CD4-positive, alpha-beta T cell (primary cell): ENCODE data around the gene UNKL. TPM values are rescaled to one million over a fixed set of nuclear protein-coding genes. Genes with fewer than 3 reads are reported as not detected.
"Not testable (repeated sequence)": the region's sequence is repeated elsewhere in the genome, so short reads cannot be mapped to it uniquely, and the experiment has no call there.

Source experiments
- ATAC-seq: fragments of 200-7000 bp; cut with Tn5 transposase; one replicate; pipeline ENCODE4 v1.10.0; 2022; ENCODE audit warnings: mild to moderate bottlenecking; ENCODE audit not compliant: poor library complexity
- CTCF ChIA-PET: fragments of 350-600 bp; sonication (Branson Sonifier 250); formaldehyde crosslinking; loops from one replicate; lab custom pipeline; 2021; ENCODE audit warnings: antibody characterized with exemption, inconsistent platforms; lab: Charles Lee
- POLR2A ChIA-PET: fragments of 350-600 bp; sonication (Branson Sonifier 250); formaldehyde crosslinking; loops from one replicate; lab custom pipeline; 2021; ENCODE audit warnings: antibody characterized with exemption, inconsistent platforms; lab: Charles Lee
- DNase-seq, 14 experiments: peaks; one replicate each; pipeline ENCODE4 v3.0.0-alpha.2; 2013 to 2020; ENCODE audit warnings: mixed read lengths in 2 of 14
- H3K27ac ChIP-seq, 2 donors: one replicate each; pipeline versions ENCODE4 v1.5.1 to v1.7.0; 2013; ENCODE audit warnings: low read length in 2 of 2, low read depth in 1 of 2, mild to moderate bottlenecking in 1 of 2
- H3K27me3 ChIP-seq, 2 experiments: 1 replicate in 1 of 2; 2 replicates in 1 of 2; pipeline versions ENCODE4 v1.6.1 to v1.7.0; 2013; ENCODE audit warnings: low read length in 2 of 2, control low read depth in 1 of 2, mild to moderate bottlenecking in 1 of 2, moderate library complexity in 1 of 2; ENCODE audit not compliant: insufficient read depth in 2 of 2, control insufficient read depth in 1 of 2
- H3K36me3 ChIP-seq: one replicate; pipeline ENCODE4 v1.6.1; 2013; ENCODE audit warnings: low read length, control low read depth; ENCODE audit not compliant: insufficient read depth
- H3K4me1 ChIP-seq: one replicate; pipeline ENCODE4 v1.6.1; 2013; ENCODE audit warnings: low read length, control low read depth; ENCODE audit not compliant: insufficient read depth
- H3K4me3 ChIP-seq: one replicate; pipeline ENCODE4 v1.5.1; 2013; ENCODE audit warnings: mild to moderate bottlenecking, low read length, moderate library complexity
- H3K9me3 ChIP-seq, 2 experiments: 1 replicate in 1 of 2; 2 replicates in 1 of 2; pipeline versions ENCODE4 v1.6.1 to v1.7.0; 2013; ENCODE audit warnings: low read length in 2 of 2, mild to moderate bottlenecking in 2 of 2, control low read depth in 1 of 2, moderate library complexity in 1 of 2; ENCODE audit not compliant: control insufficient read depth in 1 of 2, insufficient read depth in 1 of 2
- H3K27ac Mint-ChIP-seq: one replicate; pipeline ENCODE4 v1.8.0; 2020; ENCODE audit warnings: mixed read lengths
- H3K27me3 Mint-ChIP-seq: one replicate; pipeline ENCODE4 v1.8.0; 2021; ENCODE audit warnings: mixed read lengths
- H3K36me3 Mint-ChIP-seq: one replicate; pipeline ENCODE4 v1.8.0; 2021; ENCODE audit warnings: low read depth, mixed read lengths
- H3K4me1 Mint-ChIP-seq: one replicate; pipeline ENCODE4 v1.8.0; 2021; ENCODE audit warnings: low read depth, mixed read lengths
- H3K4me3 Mint-ChIP-seq: one replicate; pipeline ENCODE4 v1.8.0; 2020; ENCODE audit warnings: mild to moderate bottlenecking, mixed read lengths
- H3K9me3 Mint-ChIP-seq: one replicate; pipeline ENCODE4 v1.8.0; 2020; ENCODE audit warnings: mixed read lengths
- CTCF ChIP-seq: fragments of 200-600 bp; IDR thresholded peaks from one replicate; pipeline ENCODE4 v1.8.0; 2022; ENCODE audit warnings: antibody characterized with exemption, mild to moderate bottlenecking
- intact Hi-C, 2 experiments: fragments of 100-400 bp; cut with DNase I in 1 of 2; cut with micrococcal nuclease in 1 of 2; formaldehyde crosslinking; loops; one replicate each; pipeline versions ENCODE4 v1.15.1 to v1.9.0; 2023 to 2025; cut with DNase I, micrococcal nuclease
- total RNA-seq, 174 experiments: library from RNA in 2 of 174; stranded (reverse) in 2 of 174; gene quantifications; one replicate each; pipeline ENCODE4 v1.2.3 and lab custom pipeline; 2021 to 2026

UNKL gene
- total RNA-seq, 2 experiments from 2014 or later = 52.6 to 53.2 TPM

- DNase-seq = no peak
- POLR2A ChIA-PET = interaction anchor here (2.9 to 3.1 kb wide), 2 partner anchors 12 to 22 kb away, joined by 7 to 15 read pairs; partner anchors contain the start of gene UBE2I
- no peaks in the 10 kb centered on the region for H3K36me3 ChIP-seq
- peaks cover 6% of the 10 kb centered on the region for H3K36me3 Mint-ChIP-seq
- peaks cover 31 to 44% of the 10 kb centered on the region in 2 experiments for H3K27me3 ChIP-seq
- no peak for ATAC-seq
- H3K4me1 ChIP-seq = peaks cover 47% of the 10 kb centered on the region
- H3K9me3 Mint-ChIP-seq = no peaks in the 10 kb centered on the region
- intact Hi-C loops = loop anchor here in 1 of 2 experiments (2.0 kb wide), 1 partner anchor 18 kb away; no protein-coding TSS in a partner anchor
- no peak for TF ChIP-seq CTCF
- H3K4me1 Mint-ChIP-seq = peaks cover 12% of the 10 kb centered on the region
- H3K27ac Mint-ChIP-seq = no peak overlapping the region
- peak overlapping the region in 1 of 2 donors; percentile 44 for H3K27ac ChIP-seq
- H3K9me3 ChIP-seq = peaks cover 0 to 39% of the 10 kb centered on the region in 2 experiments
- peaks cover 21% of the 10 kb centered on the region for H3K27me3 Mint-ChIP-seq
- CTCF ChIA-PET = no interaction called here
- peak overlapping the region; percentile 20 for H3K4me3 Mint-ChIP-seq
- peak overlapping the region; percentile 45 for H3K4me3 ChIP-seq
These were observed 83.4 kb downstream of the UNKL start for GRCh38 chr16:1330931-1331711.

DNA sequence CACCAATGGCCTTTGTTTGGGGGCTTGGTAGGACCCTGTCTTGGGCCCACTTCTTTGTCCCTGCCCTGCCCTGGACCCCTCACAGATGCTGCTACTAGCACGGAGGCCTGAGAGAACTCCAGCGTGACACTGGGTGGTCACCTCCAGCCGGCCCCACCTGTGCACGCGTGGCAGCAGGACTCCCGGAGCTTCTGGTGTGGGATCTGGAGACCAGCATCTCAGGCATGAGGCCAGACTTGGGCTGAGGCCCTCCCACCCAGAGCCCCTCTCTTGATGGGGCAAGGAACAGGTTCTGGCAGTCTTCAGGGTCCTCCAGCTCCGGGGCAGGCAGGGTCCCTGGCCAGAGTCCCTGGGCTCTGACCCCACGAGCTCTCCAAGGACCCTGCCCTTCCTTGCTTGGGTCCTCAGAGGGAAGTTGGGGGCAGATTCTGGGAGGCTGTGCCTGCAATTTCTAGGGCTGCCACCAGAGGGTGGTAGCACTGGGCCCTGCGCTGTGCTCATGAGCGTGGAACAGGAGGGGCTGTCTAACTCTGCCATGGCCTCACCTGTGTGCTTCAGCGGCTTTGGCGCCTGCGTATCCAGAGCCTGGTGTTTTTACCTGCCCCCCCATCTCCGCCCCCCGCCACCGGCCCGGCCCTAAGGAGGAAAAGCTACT lies 84.1 kb downstream of the UNKL start:
- CTCF ChIA-PET = no interaction called here
- Mint-ChIP-seq H3K4me3 (no peak overlapping the region), H3K9me3 (no peaks in the 10 kb centered on the region), H3K27ac (no peak overlapping the region), H3K36me3 (peaks cover 6% of the 10 kb centered on the region), H3K27me3 (peaks cover 19% of the 10 kb centered on the region), H3K4me1 (peaks cover 12% of the 10 kb centered on the region)
- ATAC-seq = no peak
- peaks cover 44% of the 10 kb centered on the region for H3K4me1 ChIP-seq
- no peak overlapping the region for H3K4me3 ChIP-seq
- H3K36me3 ChIP-seq = peaks cover 7% of the 10 kb centered on the region
- H3K9me3 ChIP-seq = peaks cover 0 to 39% of the 10 kb centered on the region in 2 experiments
- intact Hi-C loops = loop anchor here in 1 of 2 experiments (2.0 kb wide), 1 partner anchor 18 kb away; no protein-coding TSS in a partner anchor
- H3K27me3 ChIP-seq = peaks cover 31 to 38% of the 10 kb centered on the region in 2 experiments
- POLR2A ChIA-PET = interaction anchor here (2.9 to 3.1 kb wide), 2 partner anchors 13 to 21 kb away, joined by 7 to 15 read pairs; partner anchors contain the start of gene UBE2I
- DNase-seq = peak in 1 of 14 experiments; percentile 54
- peak; percentile 24 for TF ChIP-seq CTCF
- H3K27ac ChIP-seq = no peak overlapping the region

DNA sequence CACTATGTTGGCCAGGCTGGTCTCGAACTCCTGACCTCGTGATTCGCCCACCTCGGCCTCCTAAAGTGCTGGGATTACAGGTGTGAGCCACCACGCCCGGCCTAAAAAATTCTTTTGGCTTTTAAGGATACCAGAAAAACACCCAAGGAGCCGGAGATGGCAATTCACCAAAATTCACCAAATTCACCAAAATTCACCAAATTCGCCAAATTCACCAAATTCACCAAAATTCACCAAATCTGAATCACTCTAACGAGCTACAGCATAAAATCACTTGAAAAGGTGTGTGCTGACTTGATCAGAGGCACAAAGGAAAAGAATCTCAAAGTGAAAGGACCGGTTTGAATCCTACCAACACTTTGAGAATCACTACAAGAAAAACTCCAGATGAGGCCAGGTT lies 85.5 kb downstream of the UNKL start:
- POLR2A ChIA-PET = interaction anchor here (2.9 kb wide), 1 partner anchor 20 kb away, joined by 7 read pairs; the partner anchor contains the start of gene UBE2I
- not testable (repeated sequence) for H3K4me3 Mint-ChIP-seq

GRCh38 chr16:1328136-1328535 lies 86.4 kb downstream of the UNKL start:
- Histone ChIP-seq H3K36me3 (peaks cover 29% of the 10 kb centered on the region), H3K9me3 (peaks cover 0 to 28% of the 10 kb centered on the region in 2 experiments), H3K4me1 (peaks cover 24% of the 10 kb centered on the region), H3K27me3 (peaks cover 19 to 20% of the 10 kb centered on the region in 2 experiments)
- H3K27ac Mint-ChIP-seq, ATAC-seq, H3K27me3 Mint-ChIP-seq, POLR2A ChIA-PET, intact Hi-C loops, H3K4me3 Mint-ChIP-seq, DNase-seq, H3K9me3 Mint-ChIP-seq, CTCF ChIA-PET, H3K27ac ChIP-seq, H3K4me3 ChIP-seq: not testable (repeated sequence)
- peaks cover 23% of the 10 kb centered on the region for H3K36me3 Mint-ChIP-seq
- H3K4me1 Mint-ChIP-seq = peaks cover 12% of the 10 kb centered on the region

More for the DNA sequence above, 85.5 kb downstream of the UNKL start:
- ATAC-seq, H3K27me3 Mint-ChIP-seq, H3K9me3 Mint-ChIP-seq, H3K27ac Mint-ChIP-seq, H3K4me3 ChIP-seq, H3K27ac ChIP-seq, intact Hi-C loops, DNase-seq, CTCF ChIA-PET: not testable (repeated sequence)
- Mint-ChIP-seq H3K4me1 (peaks cover 12% of the 10 kb centered on the region), H3K36me3 (peaks cover 17% of the 10 kb centered on the region)
- H3K36me3 ChIP-seq = peaks cover 21% of the 10 kb centered on the region
- peaks cover 0 to 29% of the 10 kb centered on the region in 2 experiments for H3K9me3 ChIP-seq
- H3K4me1 ChIP-seq = peaks cover 29% of the 10 kb centered on the region
- H3K27me3 ChIP-seq = peaks cover 20 to 24% of the 10 kb centered on the region in 2 experiments
